Cardiac muscle cell (in vitro differentiated cells and primary cell): Measurements from ENCODE around the gene GPR87. TPM values are rescaled to one million over a fixed set of nuclear protein-coding genes. Genes with fewer than 3 reads are reported as not detected.

Experiments used
- DNase-seq, 2 donors: peaks; one replicate each; pipeline versions ENCODE4 v3.0.0 to v3.0.0-alpha.2; 2010 to 2017; ENCODE audit warnings: low read depth in 1 of 2, low spot score in 1 of 2
- H3K27ac ChIP-seq: fragments of 200-600 bp; sonication (generic); 2 replicates; pipeline ENCODE4 v1.5.1; 2016
- H3K27me3 ChIP-seq: fragments of 200-600 bp; sonication (generic); 2 replicates; pipeline ENCODE4 v1.6.0; 2016; ENCODE audit warnings: control low read depth
- H3K36me3 ChIP-seq: fragments of 200-600 bp; sonication (generic); 2 replicates; pipeline ENCODE4 v1.5.1; 2016; ENCODE audit warnings: control low read depth
- H3K4me1 ChIP-seq: fragments of 200-600 bp; sonication (generic); 2 replicates; pipeline ENCODE4 v1.8.1; 2017; ENCODE audit warnings: low read depth, mild to moderate bottlenecking, mixed run types
- H3K4me3 ChIP-seq: fragments of 200-600 bp; sonication (generic); 2 replicates; pipeline ENCODE4 v1.5.1; 2016; ENCODE audit warnings: mild to moderate bottlenecking
- H3K9me3 ChIP-seq: fragments of 200-600 bp; sonication (generic); 2 replicates; pipeline ENCODE4 v1.5.1; 2017; ENCODE audit warnings: low read depth, mild to moderate bottlenecking, control low read depth
- CTCF ChIP-seq: IDR thresholded peaks from 2 replicates; pipeline ENCODE4 v1.5.1; 2012; ENCODE audit warnings: low read depth, mild to moderate bottlenecking, low read length
- polyA plus RNA-seq: library from polyadenylated mRNA; unstranded; fragments of >200 nt; fragmentation: Nextera tagmentation; extraction: Ambion mirVana; gene quantifications from 2 replicates; pipeline ENCODE4 v1.2.1, GENCODE V29; 2016
- total RNA-seq: library from RNA; depleted of rRNA; stranded (reverse); fragments of >200 nt; gene quantifications from 2 replicates; pipeline ENCODE4 v1.2.3, GENCODE V29; 2016

GPR87 gene
- total and polyA plus RNA-seq, 2 experiments from 2014 or later = not detected

DNA sequence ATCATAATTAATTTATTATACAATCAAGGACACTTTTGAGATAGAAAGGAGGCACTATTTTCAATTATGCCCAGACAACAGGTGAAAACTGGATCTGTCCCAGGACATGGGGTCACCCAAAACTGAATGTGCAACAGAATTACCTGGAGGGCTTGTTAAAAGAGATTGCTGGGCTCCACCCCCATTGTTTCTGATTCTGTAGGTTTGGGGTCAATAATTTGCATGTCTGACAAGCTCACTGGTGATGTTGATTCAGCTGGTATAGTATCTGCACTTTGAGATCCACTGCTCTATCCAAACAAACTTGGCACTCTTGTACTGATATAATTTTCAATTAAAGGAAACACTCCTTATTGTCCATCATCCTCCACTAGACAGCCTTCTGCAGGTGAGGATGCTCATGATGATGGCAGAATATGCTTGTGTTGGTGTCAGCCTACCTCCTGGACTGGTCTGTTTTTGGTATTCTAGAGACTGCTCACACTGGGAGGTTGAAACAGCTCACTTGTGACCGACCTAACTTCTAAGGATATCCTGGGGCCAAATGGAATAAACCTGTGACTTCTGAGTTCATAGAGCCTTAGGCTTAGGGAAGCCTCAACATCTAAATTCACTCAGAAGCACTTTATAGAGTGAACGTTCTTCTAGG, 40.5 kb downstream of the GPR87 start:
- Histone ChIP-seq H3K27ac (no peak overlapping the region), H3K27me3 (no peaks in the 10 kb centered on the region), H3K9me3 (no peaks in the 10 kb centered on the region), H3K4me1 (no peaks in the 10 kb centered on the region), H3K4me3 (no peak overlapping the region), H3K36me3 (no peaks in the 10 kb centered on the region)
- DNase-seq = no peak
- no peak for TF ChIP-seq CTCF

DNA sequence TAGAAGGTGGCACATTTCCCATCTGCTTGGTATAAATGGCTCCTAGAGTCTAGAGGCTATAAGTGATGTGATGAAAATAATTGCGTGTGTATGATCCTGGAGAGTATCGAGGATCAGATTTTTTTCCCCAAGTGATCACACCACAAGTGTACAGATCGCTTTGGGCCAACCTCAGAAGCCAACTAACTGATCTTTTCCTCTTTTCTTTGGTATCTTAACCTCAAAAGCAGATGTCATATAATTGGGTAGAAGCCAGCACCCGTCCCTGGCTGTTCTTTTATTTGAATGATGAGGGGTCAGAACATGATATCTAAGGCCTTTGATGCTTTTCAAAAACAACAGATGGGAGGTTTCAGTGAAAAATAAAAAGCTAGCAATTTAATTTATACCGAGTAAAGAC, 41.5 kb downstream of the GPR87 start:
- no peaks in the 10 kb centered on the region for H3K36me3 ChIP-seq
- no peak for TF ChIP-seq CTCF

DNA sequence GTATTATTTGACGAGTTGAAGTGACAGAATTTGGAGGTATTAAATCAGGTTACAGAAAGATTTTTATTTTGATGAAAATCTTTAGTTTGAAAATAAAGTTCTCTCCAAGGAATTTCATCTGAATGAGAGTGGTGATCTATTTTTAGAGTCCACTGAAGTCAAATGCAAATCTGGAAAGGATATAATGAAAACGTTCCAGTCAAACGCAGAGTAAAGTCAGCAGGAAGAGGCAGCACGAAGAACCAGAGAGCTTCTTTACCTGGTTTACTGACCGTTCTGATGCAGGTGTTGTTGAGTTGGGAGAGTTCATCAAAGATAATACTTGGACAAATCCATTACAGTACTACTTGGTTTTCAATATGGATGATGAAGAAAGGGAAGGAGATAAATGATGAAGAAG, 47.0 kb downstream of the GPR87 start:
- Histone ChIP-seq H3K36me3 (no peaks in the 10 kb centered on the region), H3K27me3 (no peaks in the 10 kb centered on the region), H3K4me1 (no peaks in the 10 kb centered on the region), H3K27ac (no peak overlapping the region), H3K9me3 (no peaks in the 10 kb centered on the region), H3K4me3 (no peak overlapping the region)
- DNase-seq = no peak
- TF ChIP-seq CTCF = no peak

More for the DNA sequence above, 41.5 kb downstream of the GPR87 start:
- no peak overlapping the region for H3K27ac ChIP-seq
- H3K4me1 ChIP-seq = no peaks in the 10 kb centered on the region
- no peaks in the 10 kb centered on the region for H3K9me3 ChIP-seq
- no peaks in the 10 kb centered on the region for H3K27me3 ChIP-seq
- H3K4me3 ChIP-seq = no peak overlapping the region
- DNase-seq = no peak

DNA sequence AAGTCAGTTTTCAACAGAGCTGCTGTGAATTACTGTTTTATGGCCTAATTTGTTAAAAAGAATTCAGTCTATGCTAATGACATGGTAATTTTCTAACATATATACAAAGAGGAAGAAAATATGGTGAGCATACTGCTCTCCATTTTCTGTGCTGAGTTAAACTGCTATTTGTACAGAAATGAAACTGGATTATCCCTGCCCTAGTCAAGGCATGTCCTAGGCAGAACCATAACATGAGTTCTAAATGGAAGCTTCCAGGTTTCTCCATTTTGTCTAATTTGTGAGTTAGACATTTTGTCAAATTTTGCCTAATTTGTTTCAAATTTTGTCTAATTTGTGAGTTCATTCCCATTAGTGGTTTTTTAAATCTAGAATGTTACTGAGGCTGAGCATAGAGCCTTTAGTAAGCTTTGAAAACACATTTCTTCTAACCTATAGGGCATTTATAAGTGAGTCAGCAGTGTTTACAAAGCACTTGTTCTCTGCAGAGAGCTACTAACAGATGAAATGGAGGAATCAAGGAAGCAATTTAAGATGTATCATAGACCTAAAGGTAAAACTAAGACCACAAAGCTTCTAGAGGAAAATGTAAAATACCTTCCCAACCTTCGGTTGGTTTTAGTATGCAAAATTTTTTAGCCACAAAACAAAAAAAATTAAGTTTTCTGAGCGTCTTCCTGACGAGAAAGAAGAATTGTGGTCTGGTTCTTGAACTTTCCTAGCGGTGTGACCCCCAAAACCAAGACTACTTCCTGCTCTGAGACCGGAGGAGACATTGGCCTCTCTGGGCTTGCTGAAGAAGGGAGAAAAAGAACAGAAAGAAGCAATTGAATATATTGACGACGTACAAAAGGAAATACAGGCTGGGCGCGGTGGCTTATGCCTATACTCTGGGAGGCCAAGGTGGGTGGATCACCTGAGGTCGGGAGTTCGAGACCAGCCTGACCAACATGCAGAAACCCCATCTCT, 48.1 kb downstream of the GPR87 start:
- DNase-seq = no peak
- Histone ChIP-seq H3K36me3 (no peaks in the 10 kb centered on the region), H3K4me1 (no peaks in the 10 kb centered on the region), H3K27ac (no peak overlapping the region), H3K27me3 (no peaks in the 10 kb centered on the region), H3K4me3 (no peak overlapping the region), H3K9me3 (no peaks in the 10 kb centered on the region)
- TF ChIP-seq CTCF = no peak

DNA sequence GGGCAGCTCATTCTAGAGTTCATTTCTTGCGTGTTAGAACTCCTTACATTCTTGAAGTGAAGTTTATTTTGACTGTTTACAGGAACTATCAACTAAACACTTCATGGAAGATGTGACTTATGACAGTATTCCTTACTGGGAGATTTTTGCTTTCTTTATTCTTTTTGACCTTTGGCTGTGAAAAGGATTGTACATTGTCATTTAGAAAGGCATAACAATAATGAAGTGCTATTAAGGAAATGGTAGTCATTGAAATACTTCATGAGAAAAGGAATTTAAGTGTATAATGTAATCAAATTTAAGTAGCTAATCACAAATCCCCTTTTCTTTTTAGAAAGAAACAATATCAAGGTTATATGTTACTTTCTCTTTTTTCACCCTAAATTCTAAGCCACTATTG, 49.6 kb downstream of the GPR87 start:
- H3K4me3 ChIP-seq = no peak overlapping the region

More for the DNA sequence above, 49.6 kb downstream of the GPR87 start:
- no peaks in the 10 kb centered on the region for H3K36me3 ChIP-seq
- H3K4me1 ChIP-seq = no peaks in the 10 kb centered on the region
- H3K9me3 ChIP-seq = no peaks in the 10 kb centered on the region
- no peaks in the 10 kb centered on the region for H3K27me3 ChIP-seq
- no peak for DNase-seq
- no peak for TF ChIP-seq CTCF
- H3K27ac ChIP-seq = no peak overlapping the region
